Measurements from ENCODE around the gene FN3K.

The FN3K gene

GRCh38 chr17:82787081-82787848, 51.9 kb downstream of the FN3K start:
- TF ChIP-seq, protein P1, sequence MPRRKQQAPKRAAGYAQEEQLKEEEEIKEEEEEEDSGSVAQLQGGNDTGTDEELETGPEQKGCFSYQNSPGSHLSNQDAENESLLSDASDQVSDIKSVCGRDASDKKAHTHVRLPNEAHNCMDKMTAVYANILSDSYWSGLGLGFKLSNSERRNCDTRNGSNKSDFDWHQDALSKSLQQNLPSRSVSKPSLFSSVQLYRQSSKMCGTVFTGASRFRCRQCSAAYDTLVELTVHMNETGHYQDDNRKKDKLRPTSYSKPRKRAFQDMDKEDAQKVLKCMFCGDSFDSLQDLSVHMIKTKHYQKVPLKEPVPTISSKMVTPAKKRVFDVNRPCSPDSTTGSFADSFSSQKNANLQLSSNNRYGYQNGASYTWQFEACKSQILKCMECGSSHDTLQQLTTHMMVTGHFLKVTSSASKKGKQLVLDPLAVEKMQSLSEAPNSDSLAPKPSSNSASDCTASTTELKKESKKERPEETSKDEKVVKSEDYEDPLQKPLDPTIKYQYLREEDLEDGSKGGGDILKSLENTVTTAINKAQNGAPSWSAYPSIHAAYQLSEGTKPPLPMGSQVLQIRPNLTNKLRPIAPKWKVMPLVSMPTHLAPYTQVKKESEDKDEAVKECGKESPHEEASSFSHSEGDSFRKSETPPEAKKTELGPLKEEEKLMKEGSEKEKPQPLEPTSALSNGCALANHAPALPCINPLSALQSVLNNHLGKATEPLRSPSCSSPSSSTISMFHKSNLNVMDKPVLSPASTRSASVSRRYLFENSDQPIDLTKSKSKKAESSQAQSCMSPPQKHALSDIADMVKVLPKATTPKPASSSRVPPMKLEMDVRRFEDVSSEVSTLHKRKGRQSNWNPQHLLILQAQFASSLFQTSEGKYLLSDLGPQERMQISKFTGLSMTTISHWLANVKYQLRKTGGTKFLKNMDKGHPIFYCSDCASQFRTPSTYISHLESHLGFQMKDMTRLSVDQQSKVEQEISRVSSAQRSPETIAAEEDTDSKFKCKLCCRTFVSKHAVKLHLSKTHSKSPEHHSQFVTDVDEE (CRISPR knock-in tag; IDR thresholded peaks at IDR 0.05), result no peak
- TF ChIP-seq TCF4 (CRISPR knock-in tag; IDR thresholded peaks at IDR 0.05; ENCODE audit: borderline replicate concordance), result no peak
- no peak for TF ChIP-seq GLIS3 (CRISPR knock-in tag; IDR thresholded peaks at IDR 0.05)
- TF ChIP-seq ZFP30 (CRISPR knock-in tag; IDR thresholded peaks at IDR 0.05), result no peak
- TF ChIP-seq OSR1 (CRISPR knock-in tag; IDR thresholded peaks at IDR 0.05), result no peak
- TF ChIP-seq ZNF70 (CRISPR knock-in tag; IDR thresholded peaks at IDR 0.05), result no peak
- TF ChIP-seq ESRRG (CRISPR knock-in tag; IDR thresholded peaks at IDR 0.05), result no peak
- TF ChIP-seq CSRNP3 (CRISPR knock-in tag; IDR thresholded peaks at IDR 0.05), result no peak
- ATAC-seq, result no peak

DNA sequence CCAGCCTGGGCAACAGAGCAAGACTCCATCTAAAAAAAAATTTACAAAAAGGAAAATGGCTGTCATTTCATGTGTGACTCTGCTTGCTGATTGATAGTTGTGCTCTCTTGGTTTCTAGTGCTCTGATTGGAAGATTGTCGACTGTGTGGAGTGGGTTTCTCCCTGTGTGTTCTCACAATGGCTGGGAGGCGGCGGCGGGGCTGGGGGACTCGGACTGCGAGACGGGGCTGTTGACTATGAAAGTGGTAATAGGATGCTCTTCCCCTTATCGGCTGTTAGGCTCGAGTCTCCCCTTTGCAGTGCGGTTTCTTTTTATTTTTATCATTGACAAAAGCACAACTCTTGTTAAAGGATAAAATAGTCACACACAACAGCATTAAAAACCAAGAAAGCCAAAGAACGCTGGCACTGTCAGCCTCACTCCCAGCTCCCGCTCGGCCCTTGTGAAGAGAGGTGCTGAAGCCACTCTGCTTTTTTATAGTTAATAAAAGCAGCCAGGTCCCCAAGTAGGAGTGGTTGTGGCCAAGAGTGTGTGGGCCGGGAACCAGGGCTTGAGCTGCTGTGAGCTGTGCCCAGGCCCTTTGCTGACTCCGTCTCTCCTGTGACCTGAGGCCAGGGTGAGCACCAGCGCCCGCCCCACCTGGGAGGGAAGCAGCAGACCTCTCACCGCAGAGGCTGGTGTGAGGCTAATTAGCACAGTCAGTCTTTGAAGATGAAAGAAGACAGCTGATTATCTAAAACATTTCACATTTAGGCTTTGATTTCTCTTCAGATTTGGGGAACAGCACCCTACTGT, 53.0 kb downstream of the FN3K start:
- no peak for TF ChIP-seq OSR1 (CRISPR knock-in tag; IDR thresholded peaks at IDR 0.05)
- TF ChIP-seq TOX (CRISPR knock-in tag; IDR thresholded peaks at IDR 0.05; ENCODE audit: borderline replicate concordance), result no peak
- TF ChIP-seq ZNF8 (CRISPR knock-in tag; IDR thresholded peaks at IDR 0.05), result no peak
- TF ChIP-seq ISL1 (CRISPR knock-in tag; IDR thresholded peaks at IDR 0.05), result no peak
- TF ChIP-seq CSRNP3 (CRISPR knock-in tag; IDR thresholded peaks at IDR 0.05), result no peak
- no peak for TF ChIP-seq PPARA (CRISPR knock-in tag; IDR thresholded peaks at IDR 0.05; ENCODE audit: borderline replicate concordance)
- TF ChIP-seq ZNF565 (CRISPR knock-in tag; conservative IDR thresholded peaks at IDR 0.05; ENCODE audit: low read depth), result no peak
- TF ChIP-seq GLIS3 (CRISPR knock-in tag; IDR thresholded peaks at IDR 0.05), result no peak
- no peak for TF ChIP-seq TCF4 (CRISPR knock-in tag; IDR thresholded peaks at IDR 0.05; ENCODE audit: borderline replicate concordance)
- TF ChIP-seq RARB (CRISPR knock-in tag; IDR thresholded peaks at IDR 0.05), result no peak
- ATAC-seq, result no peak

GRCh38 chr17:82789051-82789592, 53.7 kb downstream of the FN3K start:
- no peak for ATAC-seq
- TF ChIP-seq PPARA (CRISPR knock-in tag; IDR thresholded peaks at IDR 0.05; ENCODE audit: borderline replicate concordance), result no peak
- TF ChIP-seq TCF4 (CRISPR knock-in tag; IDR thresholded peaks at IDR 0.05; ENCODE audit: borderline replicate concordance), result no peak
- TF ChIP-seq ZNF565 (CRISPR knock-in tag; conservative IDR thresholded peaks at IDR 0.05; ENCODE audit: low read depth), result no peak
- no peak for TF ChIP-seq ZNF70 (CRISPR knock-in tag; IDR thresholded peaks at IDR 0.05)
- no peak for TF ChIP-seq ARNTL (CRISPR knock-in tag; IDR thresholded peaks at IDR 0.05; ENCODE audit: borderline replicate concordance, low read depth)
- TF ChIP-seq, protein P1 (CRISPR knock-in tag; IDR thresholded peaks at IDR 0.05), result no peak
- TF ChIP-seq ZFP30 (CRISPR knock-in tag; IDR thresholded peaks at IDR 0.05), result no peak
- no peak for TF ChIP-seq RARB (CRISPR knock-in tag; IDR thresholded peaks at IDR 0.05)
- no peak for TF ChIP-seq CSDC2 (CRISPR knock-in tag; IDR thresholded peaks at IDR 0.05)
- TF ChIP-seq CSRNP3 (CRISPR knock-in tag; IDR thresholded peaks at IDR 0.05), result no peak
- TF ChIP-seq ZC3H10 (CRISPR knock-in tag; IDR thresholded peaks at IDR 0.05), result no peak
- TF ChIP-seq ESRRG (CRISPR knock-in tag; IDR thresholded peaks at IDR 0.05), result no peak
- TF ChIP-seq OSR1 (CRISPR knock-in tag; IDR thresholded peaks at IDR 0.05), result no peak
- TF ChIP-seq, protein P2, sequence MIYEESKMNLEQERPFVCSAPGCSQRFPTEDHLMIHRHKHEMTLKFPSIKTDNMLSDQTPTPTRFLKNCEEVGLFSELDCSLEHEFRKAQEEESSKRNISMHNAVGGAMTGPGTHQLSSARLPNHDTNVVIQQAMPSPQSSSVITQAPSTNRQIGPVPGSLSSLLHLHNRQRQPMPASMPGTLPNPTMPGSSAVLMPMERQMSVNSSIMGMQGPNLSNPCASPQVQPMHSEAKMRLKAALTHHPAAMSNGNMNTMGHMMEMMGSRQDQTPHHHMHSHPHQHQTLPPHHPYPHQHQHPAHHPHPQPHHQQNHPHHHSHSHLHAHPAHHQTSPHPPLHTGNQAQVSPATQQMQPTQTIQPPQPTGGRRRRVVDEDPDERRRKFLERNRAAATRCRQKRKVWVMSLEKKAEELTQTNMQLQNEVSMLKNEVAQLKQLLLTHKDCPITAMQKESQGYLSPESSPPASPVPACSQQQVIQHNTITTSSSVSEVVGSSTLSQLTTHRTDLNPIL (CRISPR knock-in tag; IDR thresholded peaks at IDR 0.05; ENCODE audit: low read depth), result no peak
- TF ChIP-seq, protein P3, sequence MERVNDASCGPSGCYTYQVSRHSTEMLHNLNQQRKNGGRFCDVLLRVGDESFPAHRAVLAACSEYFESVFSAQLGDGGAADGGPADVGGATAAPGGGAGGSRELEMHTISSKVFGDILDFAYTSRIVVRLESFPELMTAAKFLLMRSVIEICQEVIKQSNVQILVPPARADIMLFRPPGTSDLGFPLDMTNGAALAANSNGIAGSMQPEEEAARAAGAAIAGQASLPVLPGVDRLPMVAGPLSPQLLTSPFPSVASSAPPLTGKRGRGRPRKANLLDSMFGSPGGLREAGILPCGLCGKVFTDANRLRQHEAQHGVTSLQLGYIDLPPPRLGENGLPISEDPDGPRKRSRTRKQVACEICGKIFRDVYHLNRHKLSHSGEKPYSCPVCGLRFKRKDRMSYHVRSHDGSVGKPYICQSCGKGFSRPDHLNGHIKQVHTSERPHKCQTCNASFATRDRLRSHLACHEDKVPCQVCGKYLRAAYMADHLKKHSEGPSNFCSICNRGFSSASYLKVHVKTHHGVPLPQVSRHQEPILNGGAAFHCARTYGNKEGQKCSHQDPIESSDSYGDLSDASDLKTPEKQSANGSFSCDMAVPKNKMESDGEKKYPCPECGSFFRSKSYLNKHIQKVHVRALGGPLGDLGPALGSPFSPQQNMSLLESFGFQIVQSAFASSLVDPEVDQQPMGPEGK (CRISPR knock-in tag; IDR thresholded peaks at IDR 0.05; ENCODE audit: borderline replicate concordance), result no peak
- no peak for TF ChIP-seq GLIS3 (CRISPR knock-in tag; IDR thresholded peaks at IDR 0.05)
- TF ChIP-seq BACH2 (CRISPR knock-in tag; IDR thresholded peaks at IDR 0.05; ENCODE audit: borderline replicate concordance), result no peak

Data from SK-N-SH treated with all-trans-retinoic acid at 6 μM for 48 hours (cell line).